ENCODE measurements around the gene LAT.

GRCh38 chr16:29009050-29009837 lies 24.4 kb downstream of the LAT start:
- TF ChIP-seq CTCF (IDR thresholded peaks at IDR 0.05) (no peak), REST (IDR thresholded peaks at IDR 0.05; ENCODE audit: insufficient read depth in 1 of 2, low read depth in 2 of 2, low read length in 1 of 2) (no peak)
